Caco-2 (cell line): ENCODE data around the gene PLSCR1. TPM values are rescaled to one million over a fixed set of nuclear protein-coding genes. Genes with fewer than 3 reads are reported as not detected.

Experiments used
- BruUV-seq: library from RNA; stranded (reverse); fragments of 400-500 nt; replicated peaks from 2 replicates; lab custom pipeline; 2021; lab: Mats Ljungman, UMichigan
- CTCF ChIA-PET: fragments of 300-600 bp; sonication (Branson Sonifier 250); formaldehyde crosslinking; loops from one replicate; lab custom pipeline; 2022; ENCODE audit warnings: antibody characterized with exemption; lab: Charles Lee
- POLR2A ChIA-PET: fragments of 300-600 bp; sonication (Branson Sonifier 250); formaldehyde crosslinking; loops from one replicate; lab custom pipeline; 2022; ENCODE audit warnings: antibody characterized with exemption; lab: Charles Lee
- DNase-seq, 2 experiments: peaks; one replicate each; pipeline versions ENCODE4 v3.0.0 to v3.0.0-alpha.2; 2020 to 2022
- H3K27me3 ChIP-seq: replicated peaks from 2 replicates; pipeline ENCODE4 v1.6.0; 2011; ENCODE audit warnings: low read length; ENCODE audit not compliant: control insufficient read depth, insufficient read depth
- H3K36me3 ChIP-seq: 2 replicates; pipeline ENCODE4 v1.5.1; 2011; ENCODE audit warnings: low read length; ENCODE audit not compliant: control insufficient read depth, insufficient read depth
- H3K4me1 ChIP-seq: fragments of 250-450 bp; sonication (Bioruptor Pico); 2 replicates; pipeline ENCODE4 v1.5.1; 2020; ENCODE audit warnings: mild to moderate bottlenecking
- H3K4me3 ChIP-seq: 2 replicates; pipeline ENCODE4 v1.5.1; 2011; ENCODE audit warnings: low read depth, mild to moderate bottlenecking, control low read depth, low read length
- H3K9me3 ChIP-seq: fragments of 250-450 bp; sonication (Bioruptor Pico); 2 replicates; pipeline ENCODE4 v1.5.1; 2020; ENCODE audit warnings: mild to moderate bottlenecking, moderate library complexity
- H3K27ac Mint-ChIP-seq: one replicate; pipeline ENCODE4 v1.8.0; 2022; ENCODE audit warnings: mixed read lengths; ENCODE audit not compliant: unreplicated experiment
- H3K27me3 Mint-ChIP-seq: one replicate; pipeline ENCODE4 v1.8.0; 2022; ENCODE audit warnings: mixed read lengths; ENCODE audit not compliant: insufficient read depth, unreplicated experiment
- H3K36me3 Mint-ChIP-seq: one replicate; pipeline ENCODE4 v1.8.0; 2022; ENCODE audit warnings: mild to moderate bottlenecking, mixed read lengths; ENCODE audit not compliant: insufficient read depth, unreplicated experiment
- H3K4me1 Mint-ChIP-seq: one replicate; pipeline ENCODE4 v1.8.0; 2022; ENCODE audit warnings: low read depth, mixed read lengths; ENCODE audit not compliant: unreplicated experiment
- H3K4me3 Mint-ChIP-seq: one replicate; pipeline ENCODE4 v1.8.0; 2022; ENCODE audit warnings: mild to moderate bottlenecking, moderate library complexity, mixed read lengths; ENCODE audit not compliant: unreplicated experiment
- H3K9me3 Mint-ChIP-seq: one replicate; pipeline ENCODE4 v1.8.0; 2022; ENCODE audit warnings: mixed read lengths; ENCODE audit not compliant: unreplicated experiment
- CTCF ChIP-seq, 2 experiments: fragments of 200-600 bp in 1 of 2; IDR thresholded peaks; 1 replicate in 1 of 2; 2 replicates in 1 of 2; pipeline versions ENCODE4 v1.5.1 to v1.8.0; 2011 to 2022; ENCODE audit warnings: antibody characterized with exemption in 1 of 2, control low read depth in 1 of 2, inconsistent platforms in 1 of 2, low read depth in 1 of 2, low read length in 1 of 2, mild to moderate bottlenecking in 1 of 2, moderate library complexity in 1 of 2; ENCODE audit not compliant: insufficient read depth in 1 of 2, severe bottlenecking in 1 of 2, unreplicated experiment in 1 of 2
- intact Hi-C: fragments of 100-400 bp; cut with micrococcal nuclease; formaldehyde crosslinking; loops from one replicate; pipeline ENCODE4 v1.10.0; 2022; ENCODE audit not compliant: unreplicated experiment
- total RNA-seq: library from RNA; stranded (reverse); gene quantifications from 2 replicates; pipeline ENCODE4 v1.2.3, GENCODE V29; 2022

The PLSCR1 gene
- total RNA-seq, 1 experiment from 2014 or later, result 116 TPM

DNA sequence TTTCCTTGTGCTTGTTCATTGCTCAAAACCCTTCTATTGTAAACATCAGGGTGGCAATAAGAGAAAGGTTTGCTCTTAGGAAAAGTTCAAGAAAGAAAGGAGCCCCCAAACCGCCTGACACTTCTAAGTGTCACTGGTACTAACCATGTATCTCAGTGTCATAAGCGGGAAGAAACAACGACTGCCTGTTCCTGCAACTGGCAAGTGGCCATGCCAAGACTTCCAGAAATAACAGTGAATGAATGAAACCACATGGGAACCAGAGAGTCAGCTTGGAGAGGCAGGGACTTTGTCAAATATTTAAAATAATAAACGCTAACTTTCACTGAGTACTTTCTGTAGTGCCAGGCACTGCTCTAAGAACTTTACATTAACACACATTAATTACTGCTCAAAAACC, 76.2 kb downstream of the PLSCR1 start:
- Histone ChIP-seq H3K4me3 (no peak overlapping the region), H3K27me3 (no peaks in the 10 kb centered on the region), H3K36me3 (no peaks in the 10 kb centered on the region), H3K4me1 (no peaks in the 10 kb centered on the region), H3K9me3 (no peaks in the 10 kb centered on the region)
- CTCF ChIA-PET, result no interaction called here
- no TSS peak for BruUV-seq
- no peaks in the 10 kb centered on the region for H3K36me3 Mint-ChIP-seq
- POLR2A ChIA-PET, result no interaction called here
- H3K4me3 Mint-ChIP-seq, result no peak overlapping the region
- H3K4me1 Mint-ChIP-seq, result no peaks in the 10 kb centered on the region
- DNase-seq, result no peak
- no peak for TF ChIP-seq CTCF (IDR thresholded peaks at IDR 0.05; ENCODE audit: insufficient read depth in 1 of 2, low read depth in 1 of 2, low read length in 1 of 2, severe bottlenecking in 1 of 2, unreplicated experiment in 1 of 2)
- H3K27me3 Mint-ChIP-seq, result no peaks in the 10 kb centered on the region
- no peak overlapping the region for H3K27ac Mint-ChIP-seq
- H3K9me3 Mint-ChIP-seq, result no peaks in the 10 kb centered on the region
- intact Hi-C loops, result no loop called here

GRCh38 chr3:146466604-146467003, 77.8 kb downstream of the PLSCR1 start:
- Mint-ChIP-seq H3K27ac (no peak overlapping the region), H3K36me3 (no peaks in the 10 kb centered on the region), H3K27me3 (no peaks in the 10 kb centered on the region), H3K9me3 (no peaks in the 10 kb centered on the region), H3K4me3 (no peak overlapping the region), H3K4me1 (no peaks in the 10 kb centered on the region)
- no peaks in the 10 kb centered on the region for H3K36me3 ChIP-seq
- ChIA-PET POLR2A (no interaction called here), CTCF (no interaction called here)
- DNase-seq, result no peak
- no peaks in the 10 kb centered on the region for H3K9me3 ChIP-seq
- intact Hi-C loops, result no loop called here
- no peaks in the 10 kb centered on the region for H3K27me3 ChIP-seq
- BruUV-seq, result no TSS peak
- no peaks in the 10 kb centered on the region for H3K4me1 ChIP-seq
- no peak overlapping the region for H3K4me3 ChIP-seq
- TF ChIP-seq CTCF (IDR thresholded peaks at IDR 0.05; ENCODE audit: insufficient read depth in 1 of 2, low read depth in 1 of 2, low read length in 1 of 2, severe bottlenecking in 1 of 2, unreplicated experiment in 1 of 2), result no peak

GRCh38 chr3:146465693-146466465, 78.5 kb downstream of the PLSCR1 start:
- POLR2A ChIA-PET, result no interaction called here
- TF ChIP-seq CTCF (IDR thresholded peaks at IDR 0.05; ENCODE audit: insufficient read depth in 1 of 2, low read depth in 1 of 2, low read length in 1 of 2, severe bottlenecking in 1 of 2, unreplicated experiment in 1 of 2), result no peak
- CTCF ChIA-PET, result no interaction called here
- Histone ChIP-seq H3K4me1 (no peaks in the 10 kb centered on the region), H3K36me3 (no peaks in the 10 kb centered on the region), H3K9me3 (no peaks in the 10 kb centered on the region), H3K27me3 (no peaks in the 10 kb centered on the region), H3K4me3 (no peak overlapping the region)
- H3K4me1 Mint-ChIP-seq, result no peaks in the 10 kb centered on the region
- no peaks in the 10 kb centered on the region for H3K27me3 Mint-ChIP-seq
- no peaks in the 10 kb centered on the region for H3K36me3 Mint-ChIP-seq
- no TSS peak for BruUV-seq
- intact Hi-C loops, result no loop called here
- no peaks in the 10 kb centered on the region for H3K9me3 Mint-ChIP-seq
- DNase-seq, result no peak
- H3K4me3 Mint-ChIP-seq, result no peak overlapping the region
- no peak overlapping the region for H3K27ac Mint-ChIP-seq

Other genes starting within 250 kb of the PLSCR1 start
- gene PLSCR2, start 75.0 kb downstream of the PLSCR1 start, total RNA-seq, result not detected in 2 replicates
- 0.26 TPM in 1 of 2 replicates, not detected in the other for gene PLSCR5, start 60.7 kb upstream of the PLSCR1 start, total RNA-seq